GM13977 (cell line): Measurements from ENCODE around the gene SYMPK.
A peak's percentile ranks its signal among the peaks of the same experiment; 100 is the strongest.

ENCODE experiments used
- DNase-seq: peaks from one replicate; pipeline ENCODE4 v3.0.0; 2012; ENCODE audit warnings: low spot score
- in situ Hi-C: fragments of 300-500 bp; cut with MboI; formaldehyde crosslinking; loops from one replicate; pipeline ENCODE4 v1.12.0; 2022; ENCODE audit warnings: low sequenced_read_pairs, low pct_unique_long_range_greater_than_20kb, mixed read lengths, inconsistent platforms; ENCODE audit not compliant: unreplicated experiment
- TF ChIP-seq, protein P1 (sequence below): IDR thresholded peaks from 2 replicates; pipeline ENCODE4 v1.5.1; 2012; ENCODE audit warnings: mild to moderate bottlenecking, control low read depth; ENCODE audit not compliant: insufficient read depth; ENCODE audit errors: extremely low read depth, missing control alignments

The SYMPK gene

GRCh38 chr19:45768984-45769782 lies 93.8 kb downstream of the SYMPK start, which contains the start of gene SIX5:
SIX5 (minus strand) TSS chr19:45769252; CDS start chr19:45768844, 408 bp downstream.
- peak; percentile 100 for DNase-seq
- in situ Hi-C loops: no loop called here
- TF ChIP-seq, protein P1, sequence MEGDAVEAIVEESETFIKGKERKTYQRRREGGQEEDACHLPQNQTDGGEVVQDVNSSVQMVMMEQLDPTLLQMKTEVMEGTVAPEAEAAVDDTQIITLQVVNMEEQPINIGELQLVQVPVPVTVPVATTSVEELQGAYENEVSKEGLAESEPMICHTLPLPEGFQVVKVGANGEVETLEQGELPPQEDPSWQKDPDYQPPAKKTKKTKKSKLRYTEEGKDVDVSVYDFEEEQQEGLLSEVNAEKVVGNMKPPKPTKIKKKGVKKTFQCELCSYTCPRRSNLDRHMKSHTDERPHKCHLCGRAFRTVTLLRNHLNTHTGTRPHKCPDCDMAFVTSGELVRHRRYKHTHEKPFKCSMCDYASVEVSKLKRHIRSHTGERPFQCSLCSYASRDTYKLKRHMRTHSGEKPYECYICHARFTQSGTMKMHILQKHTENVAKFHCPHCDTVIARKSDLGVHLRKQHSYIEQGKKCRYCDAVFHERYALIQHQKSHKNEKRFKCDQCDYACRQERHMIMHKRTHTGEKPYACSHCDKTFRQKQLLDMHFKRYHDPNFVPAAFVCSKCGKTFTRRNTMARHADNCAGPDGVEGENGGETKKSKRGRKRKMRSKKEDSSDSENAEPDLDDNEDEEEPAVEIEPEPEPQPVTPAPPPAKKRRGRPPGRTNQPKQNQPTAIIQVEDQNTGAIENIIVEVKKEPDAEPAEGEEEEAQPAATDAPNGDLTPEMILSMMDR: no peak

DNA sequence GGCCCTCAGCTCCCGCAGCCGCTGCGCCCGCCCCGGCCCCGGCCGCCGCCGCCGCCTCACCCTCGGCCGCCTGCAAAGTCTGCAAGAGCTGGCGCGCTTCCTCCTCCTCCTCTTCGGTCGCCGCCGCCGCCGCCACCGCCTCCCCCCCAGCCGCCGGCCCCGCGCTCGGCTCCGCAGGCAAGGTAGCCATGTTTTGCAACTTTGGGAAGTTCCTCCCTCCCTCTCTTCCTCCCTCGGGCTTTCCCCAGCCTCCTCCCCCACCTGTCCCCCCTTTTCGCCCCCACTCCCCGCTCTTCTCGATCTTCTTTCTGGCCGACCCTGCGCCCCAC lies 94.3 kb downstream of the SYMPK start:
- DNase-seq: no peak
- TF ChIP-seq, protein P1: no peak
- in situ Hi-C loops: no loop called here

DNA sequence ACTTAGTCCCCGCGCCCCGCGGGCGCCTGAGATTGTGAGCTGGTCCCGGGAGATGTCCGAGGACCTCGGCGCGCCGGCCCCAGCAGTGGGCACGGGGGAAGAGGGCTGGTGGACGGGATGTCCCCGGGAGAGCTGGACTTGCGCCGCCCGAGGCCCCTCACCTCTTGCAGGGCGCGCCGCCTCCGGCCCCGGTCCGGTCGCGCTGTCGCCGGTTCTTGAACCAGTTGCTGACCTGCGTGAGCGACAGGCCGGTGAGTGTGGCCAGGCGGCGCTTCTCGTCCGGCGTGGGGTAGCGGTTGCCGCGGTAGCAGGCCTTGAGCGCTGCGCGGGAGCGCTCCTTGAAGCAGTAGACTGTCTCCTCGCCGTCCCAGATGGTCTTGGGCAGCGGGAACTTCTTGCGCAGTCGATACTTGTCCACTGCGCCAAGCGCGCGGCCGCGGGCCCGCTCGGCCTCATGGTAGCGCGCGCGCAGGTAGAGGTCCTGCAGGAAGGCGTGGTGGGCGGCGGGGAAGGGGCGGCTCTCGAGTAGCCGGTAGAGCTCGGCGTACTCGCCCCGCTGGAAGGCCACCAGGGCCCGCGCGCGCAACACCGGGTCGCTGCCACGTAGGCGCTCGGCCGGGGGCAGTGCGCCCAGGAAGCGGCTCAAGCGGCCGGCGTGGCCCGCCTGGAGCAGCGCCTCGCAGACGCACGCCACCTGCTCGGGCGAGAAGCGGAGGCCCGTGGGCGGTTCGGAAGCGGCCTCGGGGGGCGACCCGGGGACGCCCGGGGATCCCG lies 94.9 kb downstream of the SYMPK start:
- in situ Hi-C loops: no loop called here
- TF ChIP-seq, protein P1: no peak
- DNase-seq: peak; percentile 82

DNA sequence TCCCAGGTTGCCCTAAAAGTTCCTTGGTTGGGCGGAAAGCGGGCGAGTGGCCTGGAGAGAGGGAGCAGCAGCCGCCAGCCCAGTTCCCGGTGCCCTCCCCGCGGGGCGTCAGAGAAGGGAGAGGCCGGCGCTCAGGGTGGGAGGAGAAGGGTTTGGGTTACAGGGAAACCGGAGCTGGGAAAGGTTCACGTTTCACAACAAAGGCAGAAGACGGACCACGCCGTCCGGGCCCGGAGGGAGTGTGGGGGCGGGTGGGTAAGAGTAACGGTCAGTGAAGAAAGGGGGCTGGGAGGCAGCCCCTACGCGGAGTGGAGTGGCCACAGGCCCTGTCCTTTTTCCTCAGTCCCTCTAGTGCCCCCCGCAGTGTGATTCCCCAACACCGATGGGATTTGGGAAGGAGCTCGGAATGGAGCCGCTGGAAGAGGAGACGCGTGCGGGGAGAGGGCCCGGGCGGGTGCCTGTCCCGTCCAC lies 95.5 kb downstream of the SYMPK start:
- DNase-seq: no peak
- TF ChIP-seq, protein P1: no peak
- in situ Hi-C loops: no loop called here

DNA sequence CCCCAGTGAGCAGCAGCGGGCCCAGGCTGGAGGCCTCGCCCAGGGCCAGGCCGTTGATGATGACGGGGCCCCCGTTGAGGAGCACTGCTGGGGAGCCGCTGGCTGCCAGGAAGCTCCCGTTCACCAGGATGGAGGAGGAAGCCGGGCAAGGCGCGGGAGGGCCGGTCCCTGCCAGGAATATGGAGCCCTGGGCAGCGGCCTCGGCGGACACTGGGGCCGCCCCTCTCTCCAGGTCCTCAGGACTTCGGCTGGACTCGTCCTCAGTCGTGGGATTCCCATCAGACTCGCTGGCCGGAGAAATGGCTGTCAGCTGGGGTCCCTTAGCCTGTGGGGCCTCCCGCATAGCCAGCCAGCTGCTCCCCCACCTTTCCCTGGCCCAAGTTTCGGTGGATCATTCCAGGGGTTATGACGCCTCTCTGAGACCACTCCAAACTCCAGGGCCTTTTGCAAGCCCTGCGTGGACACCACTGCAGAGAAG lies 96.0 kb downstream of the SYMPK start:
- TF ChIP-seq, protein P1: no peak
- in situ Hi-C loops: no loop called here
- DNase-seq: no peak

DNA sequence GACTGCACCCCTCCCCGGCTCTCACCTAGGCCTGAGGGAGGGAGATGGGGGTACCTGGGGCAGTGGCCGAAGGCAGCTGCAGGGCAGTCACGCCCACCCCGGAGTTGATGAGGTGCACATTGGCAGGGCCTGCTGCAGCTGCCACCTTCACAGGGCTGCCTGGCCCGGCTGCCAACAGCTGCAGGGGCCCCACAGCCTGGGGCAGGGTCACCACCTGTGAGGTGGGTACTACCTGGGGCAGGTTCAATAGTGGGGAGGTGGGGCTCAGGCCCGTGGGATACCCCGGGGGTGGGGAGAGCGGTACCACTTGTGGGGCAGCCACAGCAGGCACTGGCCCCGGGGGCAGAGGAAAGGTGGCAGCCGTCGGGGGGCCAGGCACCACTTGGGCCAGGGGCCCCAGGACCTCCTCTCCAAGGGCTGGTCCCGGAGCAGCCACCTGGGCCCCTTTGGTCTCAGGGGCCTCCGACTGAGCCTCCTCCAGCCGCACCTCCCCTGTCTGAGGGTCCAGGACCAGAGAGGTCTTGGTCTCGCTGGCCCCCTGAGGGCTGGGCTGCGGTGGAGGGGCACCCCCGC lies 96.6 kb downstream of the SYMPK start:
- TF ChIP-seq, protein P1: no peak
- DNase-seq: no peak
- in situ Hi-C loops: no loop called here
